NOMO-1 (cell line): ENCODE data around the gene GATAD2B.
A peak's percentile ranks its signal among the peaks of the same experiment; 100 is the strongest.
"Not testable (repeated sequence)": the region's sequence is repeated elsewhere in the genome, so short reads cannot be mapped to it uniquely, and the experiment has no call there.

Source experiments
- DNase-seq, 2 experiments: peaks; one replicate each; lab custom pipeline; 2025; ENCODE audit not compliant: unreplicated experiment in 2 of 2; lab: John Stamatoyannopoulos, UW

The GATAD2B gene

GRCh38 chr1:153783233-153784190, 139.3 kb downstream of the GATAD2B start:
- DNase-seq = peak; percentile 86 to 97

- not testable (repeated sequence) for DNase-seq
These were observed 140.1 kb downstream of the GATAD2B start for GRCh38 chr1:153782648-153783047.

GRCh38 chr1:153780551-153780950, 142.2 kb downstream of the GATAD2B start:
- no peak for DNase-seq

- DNase-seq = no peak
These were observed 142.8 kb downstream of the GATAD2B start for GRCh38 chr1:153779781-153780541.

GRCh38 chr1:153778824-153779519, 143.8 kb downstream of the GATAD2B start:
- no peak for DNase-seq

- DNase-seq = no peak
These were observed 144.5 kb downstream of the GATAD2B start for GRCh38 chr1:153778051-153778823.

GRCh38 chr1:153777648-153778047, 145.1 kb downstream of the GATAD2B start:
- no peak for DNase-seq

- no peak for DNase-seq
These were observed 145.9 kb downstream of the GATAD2B start for GRCh38 chr1:153776845-153777370.

GRCh38 chr1:153776352-153776751, 146.4 kb downstream of the GATAD2B start:
- no peak for DNase-seq

- DNase-seq = peak; percentile 47 to 58
These were observed 147.1 kb downstream of the GATAD2B start for GRCh38 chr1:153775458-153776327.

GRCh38 chr1:153774780-153775457, 147.9 kb downstream of the GATAD2B start, which contains the start of gene SLC27A3:
TSS of gene SLC27A3 (plus strand) at chr1:153775407. CDS start at chr1:153775498, 91 bp downstream.
- DNase-seq = no peak

- no peak for DNase-seq
These were observed 148.7 kb downstream of the GATAD2B start for GRCh38 chr1:153774026-153774595.

GRCh38 chr1:153773096-153773921, 149.5 kb downstream of the GATAD2B start:
- DNase-seq = no peak

- DNase-seq = no peak
These were observed 150.8 kb downstream of the GATAD2B start for GRCh38 chr1:153771841-153772593.

GRCh38 chr1:153771261-153771660, 151.5 kb downstream of the GATAD2B start:
- DNase-seq = no peak

- no peak for DNase-seq
These were observed 152.0 kb downstream of the GATAD2B start for GRCh38 chr1:153770797-153771196.
